ENCODE results near the gene ADARB1.

GRCh38 chr21:45112371-45112770 lies 38.0 kb downstream of the ADARB1 start:
- TF ChIP-seq, protein P1, sequence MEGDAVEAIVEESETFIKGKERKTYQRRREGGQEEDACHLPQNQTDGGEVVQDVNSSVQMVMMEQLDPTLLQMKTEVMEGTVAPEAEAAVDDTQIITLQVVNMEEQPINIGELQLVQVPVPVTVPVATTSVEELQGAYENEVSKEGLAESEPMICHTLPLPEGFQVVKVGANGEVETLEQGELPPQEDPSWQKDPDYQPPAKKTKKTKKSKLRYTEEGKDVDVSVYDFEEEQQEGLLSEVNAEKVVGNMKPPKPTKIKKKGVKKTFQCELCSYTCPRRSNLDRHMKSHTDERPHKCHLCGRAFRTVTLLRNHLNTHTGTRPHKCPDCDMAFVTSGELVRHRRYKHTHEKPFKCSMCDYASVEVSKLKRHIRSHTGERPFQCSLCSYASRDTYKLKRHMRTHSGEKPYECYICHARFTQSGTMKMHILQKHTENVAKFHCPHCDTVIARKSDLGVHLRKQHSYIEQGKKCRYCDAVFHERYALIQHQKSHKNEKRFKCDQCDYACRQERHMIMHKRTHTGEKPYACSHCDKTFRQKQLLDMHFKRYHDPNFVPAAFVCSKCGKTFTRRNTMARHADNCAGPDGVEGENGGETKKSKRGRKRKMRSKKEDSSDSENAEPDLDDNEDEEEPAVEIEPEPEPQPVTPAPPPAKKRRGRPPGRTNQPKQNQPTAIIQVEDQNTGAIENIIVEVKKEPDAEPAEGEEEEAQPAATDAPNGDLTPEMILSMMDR (IDR thresholded peaks at IDR 0.05; ENCODE audit: control extremely low read depth in 1 of 3, insufficient read depth in 1 of 3, low read depth in 1 of 3, low read length in 3 of 3): no peak
- TF ChIP-seq MAFK (IDR thresholded peaks at IDR 0.05; ENCODE audit: low read depth, low read length): no peak
- no peak for TF ChIP-seq GTF2F1 (IDR thresholded peaks at IDR 0.05; ENCODE audit: borderline replicate concordance, low read depth, low read length)
- TF ChIP-seq JUN (IDR thresholded peaks at IDR 0.05; ENCODE audit: low read depth, low read length): no peak
- no peak for TF ChIP-seq SP2 (IDR thresholded peaks at IDR 0.05; ENCODE audit: low read length)

All from H1 (cell line).